Measurements from ENCODE around the gene OBSL1.

OBSL1 gene

GRCh38 chr2:219555956-219556355 is 15.4 kb downstream of the OBSL1 start:
- peaks cover under 1% of the 10 kb centered on the region; the same call in 1 of the 2 replicates for H3K36me3 ChIP-seq
- no peak overlapping the region for H3K4me3 ChIP-seq (ENCODE audit: low read depth, low read length)
- H3K27me3 ChIP-seq: no peaks in the 10 kb centered on the region
- TF ChIP-seq, protein P1, sequence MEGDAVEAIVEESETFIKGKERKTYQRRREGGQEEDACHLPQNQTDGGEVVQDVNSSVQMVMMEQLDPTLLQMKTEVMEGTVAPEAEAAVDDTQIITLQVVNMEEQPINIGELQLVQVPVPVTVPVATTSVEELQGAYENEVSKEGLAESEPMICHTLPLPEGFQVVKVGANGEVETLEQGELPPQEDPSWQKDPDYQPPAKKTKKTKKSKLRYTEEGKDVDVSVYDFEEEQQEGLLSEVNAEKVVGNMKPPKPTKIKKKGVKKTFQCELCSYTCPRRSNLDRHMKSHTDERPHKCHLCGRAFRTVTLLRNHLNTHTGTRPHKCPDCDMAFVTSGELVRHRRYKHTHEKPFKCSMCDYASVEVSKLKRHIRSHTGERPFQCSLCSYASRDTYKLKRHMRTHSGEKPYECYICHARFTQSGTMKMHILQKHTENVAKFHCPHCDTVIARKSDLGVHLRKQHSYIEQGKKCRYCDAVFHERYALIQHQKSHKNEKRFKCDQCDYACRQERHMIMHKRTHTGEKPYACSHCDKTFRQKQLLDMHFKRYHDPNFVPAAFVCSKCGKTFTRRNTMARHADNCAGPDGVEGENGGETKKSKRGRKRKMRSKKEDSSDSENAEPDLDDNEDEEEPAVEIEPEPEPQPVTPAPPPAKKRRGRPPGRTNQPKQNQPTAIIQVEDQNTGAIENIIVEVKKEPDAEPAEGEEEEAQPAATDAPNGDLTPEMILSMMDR (IDR thresholded peaks at IDR 0.05; ENCODE audit: low read depth, low read length): no peak
- peaks cover 9% of the 10 kb centered on the region; the same call in 1 of the 2 replicates for H3K4me1 ChIP-seq
- no peak for DNase-seq
- no peaks in the 10 kb centered on the region for H3K9me3 ChIP-seq

- TF ChIP-seq, protein P1 (IDR thresholded peaks at IDR 0.05; ENCODE audit: low read depth, low read length): no peak
- H3K27me3 ChIP-seq: no peaks in the 10 kb centered on the region
- DNase-seq: no peak
- no peaks in the 10 kb centered on the region for H3K9me3 ChIP-seq
- H3K4me3 ChIP-seq (ENCODE audit: low read depth, low read length): no peak overlapping the region
- H3K4me1 ChIP-seq: peaks cover 5% of the 10 kb centered on the region; the same call in 1 of the 2 replicates
- peaks cover 5% of the 10 kb centered on the region for H3K36me3 ChIP-seq
Measured at GRCh38 chr2:219554350-219554749, 17.0 kb downstream of the OBSL1 start.

DNA sequence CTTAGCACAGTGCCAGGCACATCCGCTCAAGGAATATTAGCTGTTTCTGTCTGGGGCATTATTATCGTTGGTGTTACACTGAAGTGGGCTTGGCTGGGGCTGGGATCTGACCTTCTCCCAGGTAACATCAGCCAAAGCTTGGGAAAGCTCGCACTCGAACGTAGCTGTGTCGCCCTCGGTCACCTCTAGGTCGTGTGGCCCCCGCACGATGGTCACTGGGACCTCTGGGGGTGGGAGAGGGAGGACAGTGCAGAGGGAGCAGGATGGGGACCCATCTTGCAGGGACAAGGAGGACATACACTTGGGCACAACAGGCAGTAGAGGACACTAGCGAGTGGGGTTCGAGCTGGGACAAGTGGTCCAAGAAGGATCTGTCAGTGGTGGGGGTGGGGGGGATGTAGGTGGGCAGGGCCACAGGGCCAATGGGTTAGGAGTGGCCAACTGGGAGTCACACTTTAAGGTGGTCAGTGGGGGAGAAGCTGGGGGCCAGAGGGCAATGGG is 17.8 kb downstream of the OBSL1 start:
- H3K4me3 ChIP-seq (ENCODE audit: low read depth, low read length): peak overlapping the region; percentile 72; the same call in 1 of the 2 replicates
- no peaks in the 10 kb centered on the region for H3K27me3 ChIP-seq
- TF ChIP-seq, protein P1 (IDR thresholded peaks at IDR 0.05; ENCODE audit: low read depth, low read length): no peak
- peaks cover 5% of the 10 kb centered on the region for H3K36me3 ChIP-seq
- DNase-seq: no peak
- no peaks in the 10 kb centered on the region for H3K9me3 ChIP-seq
- peaks cover 5% of the 10 kb centered on the region; the same call in 1 of the 2 replicates for H3K4me1 ChIP-seq

DNA sequence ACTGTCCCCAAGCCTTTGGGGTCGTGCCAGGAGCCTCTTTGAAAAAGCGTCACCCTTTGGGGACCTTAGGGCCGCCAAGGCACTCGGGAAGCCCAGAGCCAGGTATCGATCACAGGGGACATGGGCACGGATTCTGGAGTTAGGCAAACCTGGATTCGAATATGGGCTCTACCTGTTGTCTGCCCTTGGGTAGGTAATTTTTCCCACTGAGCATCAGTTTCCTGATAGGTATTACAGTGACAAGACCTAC is 18.2 kb downstream of the OBSL1 start:
- peak overlapping the region; percentile 72 for H3K4me3 ChIP-seq (ENCODE audit: low read depth, low read length)
- TF ChIP-seq, protein P1 (IDR thresholded peaks at IDR 0.05; ENCODE audit: low read depth, low read length): no peak
- H3K9me3 ChIP-seq: no peaks in the 10 kb centered on the region
- peaks cover 5% of the 10 kb centered on the region; the same call in 1 of the 2 replicates for H3K4me1 ChIP-seq
- peaks cover 5% of the 10 kb centered on the region for H3K36me3 ChIP-seq
- H3K27me3 ChIP-seq: no peaks in the 10 kb centered on the region
- no peak for DNase-seq

DNA sequence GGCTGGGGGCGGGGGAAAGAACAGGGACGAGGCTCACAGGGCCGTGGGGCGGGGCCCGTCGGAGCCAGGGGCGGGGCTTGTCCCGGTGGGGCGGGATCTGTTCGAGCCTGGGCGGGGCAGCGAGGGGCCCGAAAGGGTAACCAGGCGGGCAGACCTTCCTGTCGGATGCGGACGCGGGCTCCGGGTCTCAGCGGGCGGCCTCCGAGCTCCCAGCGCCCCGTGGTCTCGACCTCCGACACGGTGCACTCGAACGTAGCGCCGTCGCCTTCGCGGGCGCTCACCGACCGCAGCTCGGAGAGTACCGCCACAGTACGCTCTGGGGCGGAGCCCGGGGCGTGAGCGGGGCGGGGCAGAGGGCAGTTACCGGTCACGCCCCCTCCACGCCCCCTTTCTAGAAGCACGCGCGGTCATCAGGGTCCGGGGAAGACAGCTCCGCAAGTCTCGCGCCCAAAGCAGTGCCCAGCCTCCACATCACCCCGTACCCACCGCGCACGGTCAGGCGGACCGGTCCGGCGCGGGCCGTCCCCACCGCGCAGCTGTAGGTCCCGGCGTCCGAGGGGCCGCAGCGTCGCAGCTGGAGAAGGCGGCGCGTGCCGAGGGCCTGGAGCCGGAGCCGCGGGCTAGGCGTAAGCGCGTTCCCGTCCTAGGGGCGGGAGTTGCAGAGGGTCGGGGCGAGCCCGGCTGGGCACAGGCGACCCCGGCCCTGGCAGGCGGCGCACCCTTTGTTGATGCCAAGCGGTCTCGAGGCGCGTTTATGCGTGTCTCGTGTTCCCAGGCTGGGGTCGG is 18.8 kb downstream of the OBSL1 start:
- H3K4me1 ChIP-seq: peaks cover 5% of the 10 kb centered on the region; the same call in 1 of the 2 replicates
- TF ChIP-seq, protein P1 (IDR thresholded peaks at IDR 0.05; ENCODE audit: low read depth, low read length): no peak
- DNase-seq: peak; percentile 96
- no peaks in the 10 kb centered on the region for H3K27me3 ChIP-seq
- H3K36me3 ChIP-seq: peaks cover 5% of the 10 kb centered on the region
- H3K9me3 ChIP-seq: no peaks in the 10 kb centered on the region
- H3K4me3 ChIP-seq (ENCODE audit: low read depth, low read length): peak overlapping the region; percentile 72
